ENCODE results near the gene CACHD1.

- TF ChIP-seq CTCF (IDR thresholded peaks at IDR 0.05) (no peak), POLR2A (IDR thresholded peaks at IDR 0.05) (no peak)
These were observed 160.7 kb downstream of the CACHD1 start for GRCh38 chr1:64630611-64631010.

Data from body of pancreas (tissue), 4 donors.